ENCODE data around the gene CD99L2.

- TF ChIP-seq, protein P1, sequence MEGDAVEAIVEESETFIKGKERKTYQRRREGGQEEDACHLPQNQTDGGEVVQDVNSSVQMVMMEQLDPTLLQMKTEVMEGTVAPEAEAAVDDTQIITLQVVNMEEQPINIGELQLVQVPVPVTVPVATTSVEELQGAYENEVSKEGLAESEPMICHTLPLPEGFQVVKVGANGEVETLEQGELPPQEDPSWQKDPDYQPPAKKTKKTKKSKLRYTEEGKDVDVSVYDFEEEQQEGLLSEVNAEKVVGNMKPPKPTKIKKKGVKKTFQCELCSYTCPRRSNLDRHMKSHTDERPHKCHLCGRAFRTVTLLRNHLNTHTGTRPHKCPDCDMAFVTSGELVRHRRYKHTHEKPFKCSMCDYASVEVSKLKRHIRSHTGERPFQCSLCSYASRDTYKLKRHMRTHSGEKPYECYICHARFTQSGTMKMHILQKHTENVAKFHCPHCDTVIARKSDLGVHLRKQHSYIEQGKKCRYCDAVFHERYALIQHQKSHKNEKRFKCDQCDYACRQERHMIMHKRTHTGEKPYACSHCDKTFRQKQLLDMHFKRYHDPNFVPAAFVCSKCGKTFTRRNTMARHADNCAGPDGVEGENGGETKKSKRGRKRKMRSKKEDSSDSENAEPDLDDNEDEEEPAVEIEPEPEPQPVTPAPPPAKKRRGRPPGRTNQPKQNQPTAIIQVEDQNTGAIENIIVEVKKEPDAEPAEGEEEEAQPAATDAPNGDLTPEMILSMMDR (IDR thresholded peaks at IDR 0.05) = no peak
- no peak for TF ChIP-seq TCF7L2 (IDR thresholded peaks at IDR 0.05; ENCODE audit: low read depth, low read length)
Observed at GRCh38 chrX:150834695-150835094, 63.8 kb downstream of the CD99L2 start.
